MM.1S (cell line): Measurements from ENCODE around the gene PRKAG2.

ENCODE experiments used
- DNase-seq: peaks from one replicate; pipeline ENCODE4 v3.0.0-alpha.2; 2015
- H2AFZ ChIP-seq: fragments of 300-600 bp; sonication (generic); 2 replicates; pipeline ENCODE4 v1.6.0; 2016; ENCODE audit warnings: antibody characterized with exemption, low read length
- H3F3A ChIP-seq: fragments of 300-600 bp; sonication (generic); 2 replicates; pipeline ENCODE4 v1.6.1; 2016; ENCODE audit warnings: mild to moderate bottlenecking, antibody characterized with exemption, low read length, moderate library complexity, mixed read lengths; ENCODE audit not compliant: insufficient read depth
- H3K27ac ChIP-seq: fragments of 300-600 bp; sonication (generic); 2 replicates; pipeline ENCODE4 v1.5.1; 2016; ENCODE audit warnings: mild to moderate bottlenecking, low read length
- H3K27me3 ChIP-seq: fragments of 300-600 bp; sonication (generic); replicated peaks from 2 replicates; pipeline ENCODE4 v1.6.0; 2016; ENCODE audit warnings: low read length; ENCODE audit not compliant: insufficient read depth
- H3K36me3 ChIP-seq: fragments of 300-600 bp; sonication (generic); replicated peaks from 2 replicates; pipeline ENCODE4 v1.6.1; 2016; ENCODE audit warnings: mild to moderate bottlenecking, low read length, mixed read lengths; ENCODE audit not compliant: insufficient read depth
- H3K4me1 ChIP-seq: fragments of 300-600 bp; sonication (generic); 2 replicates; pipeline ENCODE4 v1.6.1; 2016; ENCODE audit warnings: low read length, mixed read lengths
- H3K4me2 ChIP-seq: fragments of 300-600 bp; sonication (generic); 2 replicates; pipeline ENCODE4 v1.6.0; 2016; ENCODE audit warnings: low read depth, low read length
- H3K4me3 ChIP-seq: fragments of 300-600 bp; sonication (generic); 2 replicates; pipeline ENCODE4 v1.5.1; 2016; ENCODE audit warnings: low read length, mixed read lengths
- H3K79me2 ChIP-seq: fragments of 300-600 bp; sonication (generic); 2 replicates; pipeline ENCODE4 v1.6.1; 2016; ENCODE audit warnings: mixed run types, low read length, mixed read lengths
- H3K9ac ChIP-seq: fragments of 300-600 bp; sonication (generic); 2 replicates; pipeline ENCODE4 v1.6.1; 2016; ENCODE audit warnings: low read length, mixed read lengths
- H3K9me2 ChIP-seq: fragments of 300-600 bp; sonication (generic); replicated peaks from 2 replicates; pipeline ENCODE4 v1.6.1; 2016; ENCODE audit warnings: mild to moderate bottlenecking, low read length, mixed read lengths; ENCODE audit not compliant: insufficient read depth
- H3K9me3 ChIP-seq: fragments of 300-600 bp; sonication (generic); replicated peaks from 2 replicates; pipeline ENCODE4 v1.6.1; 2016; ENCODE audit warnings: mild to moderate bottlenecking, low read length, mixed read lengths; ENCODE audit not compliant: insufficient read depth
- H4K20me1 ChIP-seq: fragments of 300-600 bp; sonication (generic); 2 replicates; pipeline ENCODE4 v1.6.1; 2016; ENCODE audit warnings: mild to moderate bottlenecking, low read length, moderate library complexity, mixed read lengths; ENCODE audit not compliant: insufficient read depth
- EZH2 ChIP-seq: fragments of 300-600 bp; sonication (generic); optimal IDR thresholded peaks from 2 replicates; pipeline ENCODE3; 2017; ENCODE audit warnings: low read depth, mild to moderate bottlenecking, antibody characterized with exemption, low read length, mixed read lengths
- EZH2phosphoT487 ChIP-seq: fragments of 300-600 bp; sonication (generic); IDR thresholded peaks from 2 replicates; pipeline ENCODE4 v1.6.1; 2018; ENCODE audit warnings: antibody characterized with exemption, low read length
- TF ChIP-seq, protein P1 (sequence below): fragments of 300-600 bp; sonication (generic); IDR thresholded peaks from 2 replicates; pipeline ENCODE4 v1.5.1; 2016; ENCODE audit warnings: antibody characterized with exemption, low read length, mixed read lengths

PRKAG2 gene

DNA sequence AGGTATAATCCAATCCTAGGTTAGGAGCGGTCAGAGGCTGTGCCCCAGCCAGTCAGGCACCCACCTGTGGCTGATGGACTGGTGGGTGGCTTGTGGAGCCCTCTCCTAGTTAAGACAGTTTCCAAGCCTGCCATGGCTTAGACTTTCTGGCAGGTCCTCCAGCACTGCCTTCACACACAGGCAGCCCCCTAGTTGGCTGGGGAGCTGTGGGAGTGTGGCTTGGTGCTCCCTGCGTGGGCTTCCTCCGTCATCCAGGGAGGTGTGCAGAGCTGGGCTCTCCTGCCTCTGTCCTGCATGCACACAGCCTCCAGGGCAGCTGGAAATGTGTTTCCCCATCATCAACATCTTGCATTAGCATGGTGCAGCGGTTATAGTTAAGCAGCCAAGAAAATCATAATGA, 273.0 kb downstream of the PRKAG2 start:
- H3K9me2 ChIP-seq, result no peaks in the 10 kb centered on the region
- TF ChIP-seq EZH2phosphoT487 (no peak), EZH2 (no peak)
- TF ChIP-seq, protein P1, sequence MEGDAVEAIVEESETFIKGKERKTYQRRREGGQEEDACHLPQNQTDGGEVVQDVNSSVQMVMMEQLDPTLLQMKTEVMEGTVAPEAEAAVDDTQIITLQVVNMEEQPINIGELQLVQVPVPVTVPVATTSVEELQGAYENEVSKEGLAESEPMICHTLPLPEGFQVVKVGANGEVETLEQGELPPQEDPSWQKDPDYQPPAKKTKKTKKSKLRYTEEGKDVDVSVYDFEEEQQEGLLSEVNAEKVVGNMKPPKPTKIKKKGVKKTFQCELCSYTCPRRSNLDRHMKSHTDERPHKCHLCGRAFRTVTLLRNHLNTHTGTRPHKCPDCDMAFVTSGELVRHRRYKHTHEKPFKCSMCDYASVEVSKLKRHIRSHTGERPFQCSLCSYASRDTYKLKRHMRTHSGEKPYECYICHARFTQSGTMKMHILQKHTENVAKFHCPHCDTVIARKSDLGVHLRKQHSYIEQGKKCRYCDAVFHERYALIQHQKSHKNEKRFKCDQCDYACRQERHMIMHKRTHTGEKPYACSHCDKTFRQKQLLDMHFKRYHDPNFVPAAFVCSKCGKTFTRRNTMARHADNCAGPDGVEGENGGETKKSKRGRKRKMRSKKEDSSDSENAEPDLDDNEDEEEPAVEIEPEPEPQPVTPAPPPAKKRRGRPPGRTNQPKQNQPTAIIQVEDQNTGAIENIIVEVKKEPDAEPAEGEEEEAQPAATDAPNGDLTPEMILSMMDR, result no peak
- H4K20me1 ChIP-seq, result no peaks in the 10 kb centered on the region; the same call in 1 of the 2 replicates
- no peaks in the 10 kb centered on the region for H3K9me3 ChIP-seq
- H3K4me3 ChIP-seq, result no peak overlapping the region
- no peak overlapping the region for H3K27ac ChIP-seq
- no peak overlapping the region for H3K4me2 ChIP-seq
- H3K79me2 ChIP-seq, result no peaks in the 10 kb centered on the region
- H2AFZ ChIP-seq, result no peak overlapping the region
- no peaks in the 10 kb centered on the region for H3K27me3 ChIP-seq
- no peak for DNase-seq
- no peaks in the 10 kb centered on the region for H3F3A ChIP-seq
- H3K36me3 ChIP-seq, result no peaks in the 10 kb centered on the region
- no peak overlapping the region for H3K9ac ChIP-seq
- H3K4me1 ChIP-seq, result no peaks in the 10 kb centered on the region

DNA sequence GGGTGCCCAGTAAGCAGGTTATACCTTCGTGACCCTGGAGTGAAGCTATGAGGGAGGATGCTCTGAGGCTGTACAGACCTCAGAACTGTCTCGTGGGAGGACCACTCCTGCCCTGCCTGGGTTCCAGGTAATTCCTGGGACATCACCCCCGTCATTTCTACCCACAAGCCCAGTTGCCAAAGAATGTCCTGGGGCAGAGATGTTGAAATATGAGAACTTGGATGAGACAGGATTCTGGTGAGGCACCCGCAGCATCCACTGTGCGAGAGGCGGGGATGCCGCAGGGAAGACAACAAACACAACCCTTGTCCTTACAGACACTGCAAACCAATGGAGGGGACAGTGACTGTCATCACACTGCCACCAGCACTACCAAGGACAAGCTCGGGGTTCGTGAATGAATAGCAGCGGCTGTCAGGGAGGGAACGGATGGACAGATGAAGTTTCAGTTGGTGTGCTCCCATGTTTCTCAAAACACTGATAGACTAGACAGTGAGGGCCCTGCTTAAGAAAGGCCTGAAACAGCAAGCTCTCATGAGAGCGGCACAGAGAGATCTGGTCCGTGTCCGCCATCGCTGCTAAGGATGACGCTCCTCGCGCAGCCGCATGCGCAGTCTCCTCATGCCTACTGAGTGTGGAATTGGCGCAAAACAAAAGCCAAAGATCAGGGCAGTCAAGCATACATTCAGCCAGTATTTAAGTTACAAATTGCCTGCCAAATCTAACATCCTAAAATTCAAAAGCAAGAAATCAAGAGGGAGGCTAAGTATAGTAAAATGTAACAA, 275.2 kb downstream of the PRKAG2 start:
- DNase-seq, result no peak
- H3K9me3 ChIP-seq, result no peaks in the 10 kb centered on the region
- H3K27ac ChIP-seq, result no peak overlapping the region
- H3K4me1 ChIP-seq, result no peaks in the 10 kb centered on the region
- no peak overlapping the region for H3K9ac ChIP-seq
- H2AFZ ChIP-seq, result no peak overlapping the region
- H3K4me2 ChIP-seq, result no peak overlapping the region
- no peaks in the 10 kb centered on the region for H3K79me2 ChIP-seq
- no peak for TF ChIP-seq EZH2phosphoT487
- TF ChIP-seq, protein P1, result no peak
- no peak for TF ChIP-seq EZH2
- H3K4me3 ChIP-seq, result no peak overlapping the region
- H3K36me3 ChIP-seq, result no peaks in the 10 kb centered on the region
- no peaks in the 10 kb centered on the region for H3K9me2 ChIP-seq
- H4K20me1 ChIP-seq, result no peaks in the 10 kb centered on the region; the same call in 1 of the 2 replicates
- no peaks in the 10 kb centered on the region for H3K27me3 ChIP-seq
- H3F3A ChIP-seq, result no peaks in the 10 kb centered on the region

DNA sequence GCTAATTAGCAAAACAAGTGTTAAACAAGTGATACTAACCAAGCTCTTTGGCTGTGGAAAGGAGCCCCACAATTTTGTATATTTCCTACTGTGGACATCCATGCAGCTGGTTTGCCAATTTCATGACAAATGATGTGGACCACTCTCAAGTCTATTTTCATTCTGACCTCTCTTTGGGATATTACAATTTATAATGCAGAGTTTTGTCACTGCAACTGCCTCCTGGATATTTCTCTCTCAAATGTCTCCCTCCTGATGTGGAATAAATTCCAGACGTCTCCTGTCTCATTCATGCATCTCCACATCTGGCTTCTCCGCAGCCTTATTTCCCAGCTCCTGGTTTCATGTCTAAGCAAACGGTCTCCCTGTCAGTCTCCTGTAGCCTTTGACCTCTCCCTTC, 276.6 kb downstream of the PRKAG2 start:
- Histone ChIP-seq H4K20me1 (no peaks in the 10 kb centered on the region), H3K79me2 (no peaks in the 10 kb centered on the region), H3K9me2 (no peaks in the 10 kb centered on the region), H2AFZ (no peak overlapping the region), H3K4me1 (no peaks in the 10 kb centered on the region), H3K4me2 (no peak overlapping the region), H3F3A (no peaks in the 10 kb centered on the region), H3K36me3 (no peaks in the 10 kb centered on the region), H3K9ac (no peak overlapping the region), H3K4me3 (no peak overlapping the region), H3K27ac (no peak overlapping the region), H3K9me3 (no peaks in the 10 kb centered on the region), H3K27me3 (no peaks in the 10 kb centered on the region)
- DNase-seq, result no peak
- TF ChIP-seq, protein P1, result no peak
- no peak for TF ChIP-seq EZH2phosphoT487
- TF ChIP-seq EZH2, result no peak
